Muscle of leg (tissue), 11 donors: ENCODE data around the gene FAM240A. TPM values are rescaled to one million over a fixed set of nuclear protein-coding genes. Genes with fewer than 3 reads are reported as not detected.

ENCODE experiments used
- DNase-seq: peaks from one replicate; pipeline ENCODE4 v3.0.0; 2013
- H3K27ac ChIP-seq: one replicate; pipeline ENCODE4 v1.5.1; 2013; ENCODE audit warnings: mild to moderate bottlenecking, low read length, control low read depth
- H3K27me3 ChIP-seq: one replicate; pipeline ENCODE4 v1.6.1; 2013; ENCODE audit warnings: low read length; ENCODE audit not compliant: control insufficient read depth, insufficient read depth
- H3K36me3 ChIP-seq: one replicate; pipeline ENCODE4 v1.6.1; 2013; ENCODE audit warnings: low read length; ENCODE audit not compliant: control insufficient read depth, insufficient read depth
- H3K4me1 ChIP-seq: one replicate; pipeline ENCODE4 v1.6.1; 2013; ENCODE audit warnings: low read length; ENCODE audit not compliant: control insufficient read depth, insufficient read depth
- H3K4me3 ChIP-seq: one replicate; pipeline ENCODE4 v1.5.1; 2013; ENCODE audit warnings: low read length, control low read depth
- H3K9me3 ChIP-seq: replicated peaks from 2 replicates; pipeline ENCODE4 v1.6.1; 2013; ENCODE audit warnings: low read depth, low read length; ENCODE audit not compliant: control insufficient read depth
- WGBS: methylation state at CpG from one replicate; pipeline ENCODE4 v1.1.5; 2013; ENCODE audit warnings: missing lambda C conversion rate; ENCODE audit not compliant: insufficient coverage; 5-methylcytosine and 5-hydroxymethylcytosine counted together
- polyA plus RNA-seq, 8 donors: library from polyadenylated mRNA; unstranded; fragments of 120-200 nt; gene quantifications; one replicate each; pipeline versions ENCODE4 v1.2.1 to v1.2.3, GENCODE V29; 2013; ENCODE audit warnings: inconsistent platforms in 1 of 8, low replicate concordance in 1 of 8; ENCODE audit not compliant: insufficient read length in 8 of 8, insufficient read depth in 1 of 8
- total RNA-seq: library from RNA; stranded (reverse); fragments of 120-200 nt; gene quantifications from one replicate; pipeline ENCODE4 v1.2.4, GENCODE V29; 2013

The FAM240A gene
- total and polyA plus RNA-seq, 9 donors = 0.19 to 0.63 (median 0.25) TPM; not detected in 1

GRCh38 chr3:46609212-46609721, 3.1 kb upstream of the FAM240A start:
- H3K4me1 ChIP-seq = peaks cover 28% of the 10 kb centered on the region
- no peaks in the 10 kb centered on the region for H3K9me3 ChIP-seq
- 31% methylated on average over 5 of the region's 5 CpGs for WGBS
- no peak overlapping the region for H3K4me3 ChIP-seq
- H3K27me3 ChIP-seq = peaks cover 2% of the 10 kb centered on the region
- no peak overlapping the region for H3K27ac ChIP-seq
- no peak for DNase-seq
- H3K36me3 ChIP-seq = no peaks in the 10 kb centered on the region

GRCh38 chr3:46609944-46610722, 2.2 kb upstream of the FAM240A start:
- Histone ChIP-seq H3K36me3 (no peaks in the 10 kb centered on the region), H3K4me1 (peaks cover 32% of the 10 kb centered on the region), H3K9me3 (no peaks in the 10 kb centered on the region), H3K27me3 (peaks cover 2% of the 10 kb centered on the region), H3K4me3 (no peak overlapping the region), H3K27ac (peak overlapping the region; percentile 60)
- WGBS = 100% methylated on average over 1 of the region's 12 CpGs
- DNase-seq = peak; percentile 26

- H3K9me3 ChIP-seq = no peaks in the 10 kb centered on the region
- H3K36me3 ChIP-seq = no peaks in the 10 kb centered on the region
- no peak overlapping the region for H3K27ac ChIP-seq
- H3K4me1 ChIP-seq = peaks cover 34% of the 10 kb centered on the region
- H3K4me3 ChIP-seq = no peak overlapping the region
- DNase-seq = no peak
- 59% methylated on average over 4 of the region's 10 CpGs for WGBS
- H3K27me3 ChIP-seq = peaks cover 2% of the 10 kb centered on the region
Measured at GRCh38 chr3:46613313-46614005, 1.1 kb downstream of the FAM240A start.

- Histone ChIP-seq H3K9me3 (no peaks in the 10 kb centered on the region), H3K27me3 (peaks cover 3% of the 10 kb centered on the region), H3K4me1 (peaks cover 32% of the 10 kb centered on the region), H3K27ac (no peak overlapping the region), H3K4me3 (no peak overlapping the region), H3K36me3 (no peaks in the 10 kb centered on the region)
- WGBS = no CpG with 5 or more reads among the region's 4 CpGs
- DNase-seq = no peak
Measured at GRCh38 chr3:46614431-46614830, 2.1 kb downstream of the FAM240A start.

- H3K4me3 ChIP-seq = no peak overlapping the region
- peaks cover 5% of the 10 kb centered on the region for H3K27me3 ChIP-seq
- no peak overlapping the region for H3K27ac ChIP-seq
- no peaks in the 10 kb centered on the region for H3K9me3 ChIP-seq
- DNase-seq = peak; percentile 49
- WGBS = 71% methylated on average over 9 of the region's 9 CpGs
- peaks cover 29% of the 10 kb centered on the region for H3K4me1 ChIP-seq
- no peaks in the 10 kb centered on the region for H3K36me3 ChIP-seq
Measured at GRCh38 chr3:46615050-46615775, 2.9 kb downstream of the FAM240A start.

GRCh38 chr3:46615976-46616375, 3.7 kb downstream of the FAM240A start:
- H3K9me3 ChIP-seq = no peaks in the 10 kb centered on the region
- peaks cover 5% of the 10 kb centered on the region for H3K27me3 ChIP-seq
- H3K4me3 ChIP-seq = no peak overlapping the region
- DNase-seq = no peak
- H3K27ac ChIP-seq = no peak overlapping the region
- H3K36me3 ChIP-seq = no peaks in the 10 kb centered on the region
- WGBS = 48% methylated on average over 3 of the region's 3 CpGs
- peaks cover 25% of the 10 kb centered on the region for H3K4me1 ChIP-seq

GRCh38 chr3:46617941-46618340, 5.6 kb downstream of the FAM240A start:
- no peaks in the 10 kb centered on the region for H3K36me3 ChIP-seq
- no peak overlapping the region for H3K4me3 ChIP-seq
- peaks cover 17% of the 10 kb centered on the region for H3K4me1 ChIP-seq
- DNase-seq = no peak
- H3K27me3 ChIP-seq = peaks cover 5% of the 10 kb centered on the region
- no peak overlapping the region for H3K27ac ChIP-seq
- no CpG with 5 or more reads among the region's 3 CpGs for WGBS
- H3K9me3 ChIP-seq = no peaks in the 10 kb centered on the region

GRCh38 chr3:46619845-46620778, 7.8 kb downstream of the FAM240A start:
- Histone ChIP-seq H3K27me3 (peaks cover 5% of the 10 kb centered on the region), H3K9me3 (no peaks in the 10 kb centered on the region), H3K27ac (no peak overlapping the region), H3K4me3 (no peak overlapping the region), H3K36me3 (no peaks in the 10 kb centered on the region), H3K4me1 (peaks cover 12% of the 10 kb centered on the region)
- WGBS = 56% methylated on average over 4 of the region's 8 CpGs
- peak; percentile 15 for DNase-seq

- no peak overlapping the region for H3K27ac ChIP-seq
- no peak overlapping the region for H3K4me3 ChIP-seq
- peaks cover under 1% of the 10 kb centered on the region for H3K27me3 ChIP-seq
- peaks cover 27% of the 10 kb centered on the region for H3K4me1 ChIP-seq
- WGBS = no CpG with 5 or more reads among the region's 2 CpGs
- H3K9me3 ChIP-seq = no peaks in the 10 kb centered on the region
- DNase-seq = no peak
- H3K36me3 ChIP-seq = no peaks in the 10 kb centered on the region
Measured at GRCh38 chr3:46624533-46624932, 12.2 kb downstream of the FAM240A start.
